Smooth muscle cell (in vitro differentiated cells): ENCODE results near the gene CACNA2D2. TPM values are rescaled to one million over a fixed set of nuclear protein-coding genes. Genes with fewer than 3 reads are reported as not detected.

ENCODE experiments used
- DNase-seq: peaks from one replicate; lab custom pipeline; 2025; ENCODE audit not compliant: unreplicated experiment; lab: John Stamatoyannopoulos, UW
- H2AFZ ChIP-seq: fragments of 200-600 bp; sonication (generic); 2 replicates; pipeline ENCODE4 v1.6.0; 2016; ENCODE audit warnings: antibody characterized with exemption, low read depth, mild to moderate bottlenecking
- H3F3A ChIP-seq: fragments of 200-600 bp; sonication (generic); 2 replicates; pipeline ENCODE4 v1.6.0; 2017; ENCODE audit warnings: antibody characterized with exemption, low read depth
- H3K27ac ChIP-seq: fragments of 200-600 bp; sonication (generic); 2 replicates; pipeline ENCODE4 v1.5.1; 2016; ENCODE audit warnings: low read depth, mild to moderate bottlenecking
- H3K27me3 ChIP-seq: fragments of 200-600 bp; sonication (generic); 2 replicates; pipeline ENCODE4 v1.6.1; 2016; ENCODE audit warnings: low read depth, mild to moderate bottlenecking
- H3K36me3 ChIP-seq: fragments of 200-600 bp; sonication (generic); 2 replicates; pipeline ENCODE4 v1.5.1; 2016; ENCODE audit warnings: low read depth
- H3K4me1 ChIP-seq: fragments of 200-600 bp; sonication (generic); 2 replicates; pipeline ENCODE4 v1.5.1; 2016; ENCODE audit warnings: low read depth
- H3K4me2 ChIP-seq: fragments of 200-600 bp; sonication (generic); 2 replicates; pipeline ENCODE4 v1.6.0; 2016; ENCODE audit warnings: mild to moderate bottlenecking
- H3K4me3 ChIP-seq: fragments of 200-600 bp; sonication (generic); 2 replicates; pipeline ENCODE4 v1.5.1; 2016; ENCODE audit warnings: mild to moderate bottlenecking
- H3K79me2 ChIP-seq: fragments of 200-600 bp; sonication (generic); 2 replicates; pipeline ENCODE4 v1.6.0; 2016; ENCODE audit warnings: low read depth, mild to moderate bottlenecking
- H3K9ac ChIP-seq: fragments of 200-600 bp; sonication (generic); 2 replicates; pipeline ENCODE4 v1.6.0; 2016; ENCODE audit warnings: low read depth
- H3K9me3 ChIP-seq: fragments of 200-600 bp; sonication (generic); replicated peaks from 2 replicates; pipeline ENCODE4 v1.5.1; 2016; ENCODE audit warnings: low read depth
- H4K20me1 ChIP-seq: fragments of 200-600 bp; sonication (generic); 2 replicates; pipeline ENCODE4 v1.6.0; 2016; ENCODE audit warnings: low read depth
- WGBS: methylation state at CpG from one replicate; pipeline ENCODE4 v1.1.7; 2016; ENCODE audit warnings: low lambda C conversion rate; 5-methylcytosine and 5-hydroxymethylcytosine counted together
- polyA plus RNA-seq: library from polyadenylated mRNA; unstranded; fragments of >200 nt; fragmentation: Nextera tagmentation; extraction: Ambion mirVana; gene quantifications from 2 replicates; pipeline ENCODE4 v1.2.1, GENCODE V29; 2016
- total RNA-seq: library from RNA; depleted of rRNA; stranded (reverse); fragments of >200 nt; gene quantifications from 2 replicates; pipeline ENCODE4 v1.2.3, GENCODE V29; 2014
- TF ChIP-seq, protein P1 (sequence below): fragments of 200-600 bp; sonication (generic); IDR thresholded peaks from 2 replicates; pipeline ENCODE4 v1.5.1; 2017; ENCODE audit warnings: borderline replicate concordance, mild to moderate bottlenecking, antibody characterized with exemption; ENCODE audit not compliant: insufficient read depth, poor library complexity, severe bottlenecking

The CACNA2D2 gene
- total and polyA plus RNA-seq, 2 experiments from 2014 or later: 0.27 to 0.51 TPM

DNA sequence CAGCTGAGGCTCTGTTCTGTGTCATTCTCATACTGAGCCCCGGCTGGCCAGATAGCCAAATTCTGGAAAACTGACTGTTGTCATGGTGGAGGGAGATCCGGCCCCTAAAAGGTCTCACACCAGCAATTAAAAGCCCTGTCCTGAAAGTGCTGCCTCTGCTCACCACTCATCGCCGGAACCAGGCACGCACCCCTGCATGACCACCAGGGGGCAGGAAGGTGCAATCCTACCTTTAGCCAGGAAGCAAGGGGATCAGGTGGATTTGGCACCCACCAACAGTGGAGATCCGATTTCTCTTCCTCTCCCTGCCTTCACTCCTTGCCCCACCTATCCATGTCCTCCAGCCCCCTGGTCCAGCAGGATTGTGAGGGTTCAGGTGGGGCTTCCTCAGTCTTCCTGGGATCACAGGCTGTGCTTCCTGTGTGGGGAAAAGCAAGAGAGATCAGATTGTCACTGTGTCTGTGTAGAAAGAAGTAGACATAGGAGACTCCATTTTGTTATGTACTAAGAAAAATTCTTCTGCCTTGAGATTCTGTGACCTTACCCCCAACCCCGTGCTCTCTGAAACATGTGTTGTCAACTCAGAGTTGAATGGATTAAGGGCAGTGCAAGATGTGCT is 16.1 kb upstream of the CACNA2D2 start:
- Histone ChIP-seq H3K36me3 (no peaks in the 10 kb centered on the region), H3K79me2 (no peaks in the 10 kb centered on the region), H3K27me3 (no peaks in the 10 kb centered on the region), H3K9me3 (no peaks in the 10 kb centered on the region), H3K4me1 (peaks cover 25% of the 10 kb centered on the region), H3K9ac (no peak overlapping the region), H3K4me3 (no peak overlapping the region), H2AFZ (no peak overlapping the region), H3K27ac (no peak overlapping the region), H3F3A (no peaks in the 10 kb centered on the region), H4K20me1 (no peaks in the 10 kb centered on the region), H3K4me2 (no peak overlapping the region)
- TF ChIP-seq, protein P1, sequence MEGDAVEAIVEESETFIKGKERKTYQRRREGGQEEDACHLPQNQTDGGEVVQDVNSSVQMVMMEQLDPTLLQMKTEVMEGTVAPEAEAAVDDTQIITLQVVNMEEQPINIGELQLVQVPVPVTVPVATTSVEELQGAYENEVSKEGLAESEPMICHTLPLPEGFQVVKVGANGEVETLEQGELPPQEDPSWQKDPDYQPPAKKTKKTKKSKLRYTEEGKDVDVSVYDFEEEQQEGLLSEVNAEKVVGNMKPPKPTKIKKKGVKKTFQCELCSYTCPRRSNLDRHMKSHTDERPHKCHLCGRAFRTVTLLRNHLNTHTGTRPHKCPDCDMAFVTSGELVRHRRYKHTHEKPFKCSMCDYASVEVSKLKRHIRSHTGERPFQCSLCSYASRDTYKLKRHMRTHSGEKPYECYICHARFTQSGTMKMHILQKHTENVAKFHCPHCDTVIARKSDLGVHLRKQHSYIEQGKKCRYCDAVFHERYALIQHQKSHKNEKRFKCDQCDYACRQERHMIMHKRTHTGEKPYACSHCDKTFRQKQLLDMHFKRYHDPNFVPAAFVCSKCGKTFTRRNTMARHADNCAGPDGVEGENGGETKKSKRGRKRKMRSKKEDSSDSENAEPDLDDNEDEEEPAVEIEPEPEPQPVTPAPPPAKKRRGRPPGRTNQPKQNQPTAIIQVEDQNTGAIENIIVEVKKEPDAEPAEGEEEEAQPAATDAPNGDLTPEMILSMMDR: peak; percentile 83
- WGBS: 18% methylated on average over 7 of the region's 7 CpGs
- peak; percentile 2 for DNase-seq

- no peak overlapping the region for H2AFZ ChIP-seq
- no peak overlapping the region for H3K27ac ChIP-seq
- 99% methylated on average over 7 of the region's 7 CpGs for WGBS
- no peak for DNase-seq
- H3K4me2 ChIP-seq: no peak overlapping the region
- no peaks in the 10 kb centered on the region for H3K9me3 ChIP-seq
- TF ChIP-seq, protein P1: no peak
- no peak overlapping the region for H3K4me3 ChIP-seq
- peaks cover 25% of the 10 kb centered on the region for H3K4me1 ChIP-seq
- no peaks in the 10 kb centered on the region for H3F3A ChIP-seq
- H3K27me3 ChIP-seq: no peaks in the 10 kb centered on the region
- no peak overlapping the region for H3K9ac ChIP-seq
- H4K20me1 ChIP-seq: no peaks in the 10 kb centered on the region
- H3K36me3 ChIP-seq: no peaks in the 10 kb centered on the region
- H3K79me2 ChIP-seq: no peaks in the 10 kb centered on the region
Observed at GRCh38 chr3:50518436-50518835, 15.0 kb upstream of the CACNA2D2 start.

GRCh38 chr3:50517721-50518206 is 14.3 kb upstream of the CACNA2D2 start:
- TF ChIP-seq, protein P1: no peak
- H3K4me1 ChIP-seq: peaks cover 25% of the 10 kb centered on the region
- WGBS: 72% methylated on average over 4 of the region's 4 CpGs
- DNase-seq: no peak
- no peaks in the 10 kb centered on the region for H4K20me1 ChIP-seq
- no peaks in the 10 kb centered on the region for H3F3A ChIP-seq
- H3K79me2 ChIP-seq: no peaks in the 10 kb centered on the region
- no peaks in the 10 kb centered on the region for H3K27me3 ChIP-seq
- H3K36me3 ChIP-seq: no peaks in the 10 kb centered on the region
- H2AFZ ChIP-seq: no peak overlapping the region
- H3K27ac ChIP-seq: no peak overlapping the region
- H3K9me3 ChIP-seq: no peaks in the 10 kb centered on the region
- no peak overlapping the region for H3K4me3 ChIP-seq
- no peak overlapping the region for H3K9ac ChIP-seq
- no peak overlapping the region for H3K4me2 ChIP-seq

DNA sequence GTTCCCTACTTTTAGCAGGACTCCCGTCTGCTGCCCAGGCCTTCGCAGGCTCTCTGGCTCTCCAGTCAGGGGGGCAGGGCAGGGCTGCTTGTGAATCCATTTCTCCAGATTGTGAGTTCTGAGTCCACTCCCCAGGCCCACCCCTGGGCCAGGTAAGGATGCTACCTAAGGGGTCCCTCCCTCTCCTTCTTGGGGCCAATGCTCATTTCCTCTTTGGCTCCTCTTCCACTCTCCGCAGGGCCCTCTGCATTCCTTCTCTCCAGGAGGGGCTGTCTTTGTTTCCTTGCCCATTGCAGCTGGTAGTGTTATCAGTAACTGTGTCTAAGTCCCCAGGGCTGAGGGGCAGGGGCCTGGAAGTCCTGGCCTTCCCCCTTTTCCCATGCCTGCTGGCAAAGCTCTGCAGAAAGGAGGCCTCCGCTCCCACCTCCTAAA is 13.0 kb upstream of the CACNA2D2 start:
- H3K79me2 ChIP-seq: no peaks in the 10 kb centered on the region
- H2AFZ ChIP-seq: peak overlapping the region; percentile 56
- no peaks in the 10 kb centered on the region for H3K27me3 ChIP-seq

More for the DNA sequence above, 13.0 kb upstream of the CACNA2D2 start:
- H3K9ac ChIP-seq: no peak overlapping the region
- TF ChIP-seq, protein P1: no peak
- H3K4me1 ChIP-seq: peaks cover 25% of the 10 kb centered on the region
- H3K4me2 ChIP-seq: peak overlapping the region; percentile 85
- H4K20me1 ChIP-seq: no peaks in the 10 kb centered on the region
- DNase-seq: no peak
- H3K27ac ChIP-seq: no peak overlapping the region
- no peak overlapping the region for H3K4me3 ChIP-seq
- WGBS: 43% methylated on average over 4 of the region's 4 CpGs
- H3K36me3 ChIP-seq: no peaks in the 10 kb centered on the region
- no peaks in the 10 kb centered on the region for H3K9me3 ChIP-seq
- H3F3A ChIP-seq: no peaks in the 10 kb centered on the region
